HepG2 (cell line): ENCODE measurements around the gene SDC4. TPM values are rescaled to one million over a fixed set of nuclear protein-coding genes. Genes with fewer than 3 reads are reported as not detected.

Experiments used
- BRD4 ChIP-seq: sonication (generic); formaldehyde crosslinking; IDR thresholded peaks from 2 replicates; pipeline ENCODE4 v1.4.0; 2020; ENCODE audit warnings: missing genetic modification reagents
- BRF2 ChIP-seq: sonication (generic); formaldehyde crosslinking; IDR thresholded peaks from 2 replicates; pipeline ENCODE4 v1.8.1; 2022; ENCODE audit warnings: mild to moderate bottlenecking, missing genetic modification reagents
- FOXA1 ChIP-seq, 2 experiments: fragments of 450-650 bp in 1 of 2; sonication (generic) in 1 of 2; formaldehyde crosslinking in 1 of 2; IDR thresholded peaks; 2 replicates each; pipeline versions ENCODE4 v1.4.0 to v1.6.1; 2016 to 2020; ENCODE audit warnings: missing genetic modification reagents in 1 of 2
- HIVEP1 ChIP-seq: sonication (generic); formaldehyde crosslinking; IDR thresholded peaks from 2 replicates; pipeline ENCODE4 v1.4.0; 2020; ENCODE audit warnings: mild to moderate bottlenecking, missing genetic modification reagents
- MAX ChIP-seq: IDR thresholded peaks from 2 replicates; pipeline ENCODE4 v1.6.1; 2012; ENCODE audit warnings: inconsistent platforms
- MIXL1 ChIP-seq: IDR thresholded peaks from 2 replicates; pipeline ENCODE4 v1.6.1; 2016
- PAWR ChIP-seq: sonication (generic); formaldehyde crosslinking; IDR thresholded peaks from 2 replicates; pipeline ENCODE4 v1.4.0; 2020; ENCODE audit warnings: missing genetic modification reagents, mild to moderate bottlenecking, borderline replicate concordance
- PRMT3 ChIP-seq: sonication (generic); formaldehyde crosslinking; IDR thresholded peaks from 2 replicates; pipeline ENCODE4 v1.8.1; 2022; ENCODE audit warnings: low read depth, mild to moderate bottlenecking, moderate library complexity, missing genetic modification reagents, borderline replicate concordance
- RBM39 ChIP-seq: fragments of 200-400 bp; formaldehyde crosslinking; IDR thresholded peaks from one replicate; pipeline ENCODE4 v1.6.1; 2018; ENCODE audit warnings: antibody characterized with exemption, mild to moderate bottlenecking, low read depth, low read length; ENCODE audit not compliant: poor library complexity, severe bottlenecking
- SIX4 ChIP-seq: sonication (generic); formaldehyde crosslinking; IDR thresholded peaks from 2 replicates; pipeline ENCODE4 v1.4.0; 2020; ENCODE audit warnings: missing genetic modification reagents
- XBP1 ChIP-seq: sonication (generic); formaldehyde crosslinking; IDR thresholded peaks from 2 replicates; pipeline ENCODE4 v1.5.0; 2020; ENCODE audit warnings: missing genetic modification reagents
- ZC3H4 ChIP-seq: sonication (generic); formaldehyde crosslinking; IDR thresholded peaks from 2 replicates; pipeline ENCODE4 v1.4.0; 2020; ENCODE audit warnings: missing genetic modification reagents, borderline replicate concordance
- ZFP36L1 ChIP-seq: sonication (generic); formaldehyde crosslinking; IDR thresholded peaks from 2 replicates; pipeline ENCODE4 v1.8.0; 2022; ENCODE audit warnings: mild to moderate bottlenecking, missing genetic modification reagents, moderate library complexity
- ZGPAT ChIP-seq: IDR thresholded peaks from 2 replicates; pipeline ENCODE4 v1.6.1; 2016; ENCODE audit warnings: mild to moderate bottlenecking
- ZNF263 ChIP-seq: sonication (generic); formaldehyde crosslinking; IDR thresholded peaks from 2 replicates; pipeline ENCODE4 v1.4.0; 2020; ENCODE audit warnings: missing genetic modification reagents
- ZNF431 ChIP-seq: sonication (generic); formaldehyde crosslinking; IDR thresholded peaks from 2 replicates; pipeline ENCODE4 v1.9.0; 2022; ENCODE audit warnings: missing genetic modification reagents, low read depth, mild to moderate bottlenecking, borderline replicate concordance
- ZNF441 ChIP-seq: sonication (generic); formaldehyde crosslinking; IDR thresholded peaks from 2 replicates; pipeline ENCODE4 v1.7.0; 2021; ENCODE audit warnings: missing genetic modification reagents, borderline replicate concordance
- ZNF546 ChIP-seq: sonication (generic); formaldehyde crosslinking; conservative IDR thresholded peaks from 2 replicates; pipeline ENCODE4 v1.8.1; 2023; ENCODE audit warnings: mild to moderate bottlenecking, missing genetic modification reagents
- ZNF646 ChIP-seq: sonication (generic); formaldehyde crosslinking; IDR thresholded peaks from 2 replicates; pipeline ENCODE4 v1.9.0; 2021; ENCODE audit warnings: mild to moderate bottlenecking, missing genetic modification reagents
- polyA plus RNA-seq, 8 experiments: library from polyadenylated mRNA; depleted of rRNA in 3 of 8; stranded (reverse) in 7 of 8; unstranded in 1 of 8; fragments of >200 nt; fragmentation: Illumina TruSeq in 4 of 8; extraction: Trizol in 4 of 8; gene quantifications; 2 replicates each; pipeline versions ENCODE4 v1.2.1 to v1.2.3, GENCODE V29; 2011 to 2016; ENCODE audit warnings: low read depth in 4 of 8, missing spikeins in 1 of 8, mixed read lengths in 1 of 8; ENCODE audit not compliant: insufficient read depth in 1 of 8
- total RNA-seq, 5 experiments: library from RNA; depleted of rRNA; stranded (reverse); fragments of >200 nt; fragmentation: Illumina TruSeq; extraction: Trizol; gene quantifications; 2 replicates each; pipeline ENCODE4 v1.2.3, GENCODE V29; 2016; ENCODE audit warnings: low read depth in 1 of 5

SDC4 gene
- total and polyA plus RNA-seq, 2 of the 13 experiments (the other 11 are each of a cell fraction or from before 2014, with no cell fraction given), result 49.0 to 65.1 TPM

- TF ChIP-seq RBM39 (peak; percentile 87), ZFP36L1 (peak; percentile 73), MAX (peak; percentile 58), PRMT3 (CRISPR knock-in tag) (no peak), MIXL1 (CRISPR knock-in tag) (no peak), ZC3H4 (CRISPR knock-in tag) (no peak), PAWR (no peak), ZNF263 (CRISPR knock-in tag) (peak; percentile 42), XBP1 (CRISPR knock-in tag) (no peak), BRD4 (CRISPR knock-in tag) (peak; percentile 34; the same call in 1 of the 2 replicates), BRF2 (CRISPR knock-in tag) (0 out of 2 replicates have a peak, but pooled peaks have one; percentile 34), ZNF441 (peak; percentile 70; the same call in 1 of the 2 replicates), HIVEP1 (CRISPR knock-in tag) (no peak), ZNF431 (CRISPR knock-in tag) (no peak), ZGPAT (CRISPR knock-in tag) (peak; percentile 85), SIX4 (CRISPR knock-in tag) (peak; percentile 13; the same call in 1 of the 2 replicates), ZNF646 (CRISPR knock-in tag) (no peak), FOXA1 (IDR thresholded peaks at IDR 0.05) (no peak), FOXA1 (CRISPR knock-in tag; IDR thresholded peaks at IDR 0.05) (peak; percentile 88), ZNF546 (CRISPR knock-in tag) (peak; percentile 67; the same call in 1 of the 2 replicates)
Measured at GRCh38 chr20:45341939-45342854, 6.0 kb downstream of the SDC4 start (continued).
